AG04450 (cell line): ENCODE data around the gene CA11. TPM values are rescaled to one million over a fixed set of nuclear protein-coding genes. Genes with fewer than 3 reads are reported as not detected.

Experiments
- CTCF ChIA-PET: fragments of 300-600, 350-600 bp; formaldehyde crosslinking; extraction: SDS; loops from one replicate; lab custom pipeline; 2022; ENCODE audit warnings: antibody characterized with exemption, inconsistent platforms; lab: Charles Lee
- POLR2A ChIA-PET: fragments of 350-600 bp; formaldehyde crosslinking; extraction: SDS; loops from one replicate; lab custom pipeline; 2021; ENCODE audit warnings: antibody characterized with exemption, inconsistent platforms; lab: Yijun Ruan, JAX
- DNase-seq: peaks from one replicate; pipeline ENCODE4 v3.0.0-alpha.2; 2011; ENCODE audit warnings: low read depth, low spot score
- H3K27ac ChIP-seq: one replicate; pipeline ENCODE4 v1.5.1; 2012; ENCODE audit warnings: low read depth, low read length, control low read depth
- H3K27me3 ChIP-seq: one replicate; pipeline ENCODE4 v1.6.0; 2012; ENCODE audit warnings: low read length; ENCODE audit not compliant: control insufficient read depth, insufficient read depth
- H3K4me3 ChIP-seq: 2 replicates; pipeline ENCODE4 v1.5.1; 2011; ENCODE audit warnings: mild to moderate bottlenecking, low read depth, low read length, control low read depth
- H3K9me3 ChIP-seq: 2 replicates; pipeline ENCODE4 v1.5.1; 2012; ENCODE audit warnings: low read length; ENCODE audit not compliant: control insufficient read depth, insufficient read depth
- CTCF ChIP-seq: IDR thresholded peaks from 2 replicates; pipeline ENCODE4 v1.5.1; 2011; ENCODE audit warnings: low read depth, low read length, control low read depth, inconsistent platforms
- polyA plus RNA-seq: library from polyadenylated mRNA; depleted of rRNA; stranded (reverse); fragments of >200 nt; gene quantifications from 2 replicates; pipeline ENCODE4 v1.2.3, GENCODE V29; 2011

The CA11 gene
- polyA plus RNA-seq, 1 experiment = 3.7 TPM

DNA sequence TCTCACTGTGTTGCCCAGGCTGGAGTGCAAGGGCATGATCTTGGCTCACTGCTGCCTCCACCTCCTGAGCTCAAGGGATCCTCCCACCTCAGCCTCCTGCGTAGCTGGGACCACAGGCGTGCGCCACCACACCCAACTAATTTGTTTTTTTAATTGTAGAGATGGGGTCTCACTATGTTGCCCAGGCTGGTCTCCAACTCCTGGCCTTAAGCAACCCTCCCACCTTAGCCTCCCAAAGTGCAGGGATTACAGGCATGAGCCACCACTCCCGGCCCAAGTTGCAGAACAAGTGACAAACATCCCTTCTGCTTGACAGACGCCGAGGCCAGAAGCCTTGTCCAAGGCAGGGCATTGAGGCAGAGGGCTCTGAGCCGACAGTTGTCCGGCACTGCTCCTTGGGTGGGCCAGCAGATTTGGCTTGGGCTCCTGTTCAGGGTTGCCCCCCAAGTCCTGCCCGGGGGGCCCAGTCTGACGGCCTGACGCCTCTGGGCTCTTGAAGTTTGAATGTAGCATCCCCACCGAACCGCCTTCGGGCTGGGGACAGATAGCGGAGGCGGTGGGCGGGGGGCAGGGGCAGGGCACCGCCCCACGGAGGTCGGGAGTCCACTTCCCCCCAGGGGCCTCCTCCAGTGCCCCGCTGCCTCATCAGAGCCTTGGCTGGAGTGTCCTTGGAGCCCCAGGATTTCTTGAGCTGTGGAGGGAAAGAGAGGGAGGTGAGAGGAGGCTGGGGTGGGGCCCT is 45.1 kb downstream of the CA11 start:
- Histone ChIP-seq H3K9me3 (no peaks in the 10 kb centered on the region; the same call in 1 of the 2 replicates), H3K4me3 (no peak overlapping the region), H3K27ac (no peak overlapping the region), H3K27me3 (peaks cover 15% of the 10 kb centered on the region)
- DNase-seq = no peak
- CTCF ChIA-PET = interaction anchor here (2.4 kb wide), 1 partner anchor 12 kb away, joined by 12 read pairs; no protein-coding TSS in a partner anchor
- POLR2A ChIA-PET = interaction anchor here (0.7 to 1.0 kb wide), 2 partner anchors 19 to 211 kb away, joined by 3 to 5 read pairs; partner anchors contain the start of gene SPHK2
- TF ChIP-seq CTCF = no peak

GRCh38 chr19:48598996-48599700 is 46.8 kb downstream of the CA11 start:
- H3K4me3 ChIP-seq = no peak overlapping the region
- ChIA-PET POLR2A (no interaction called here), CTCF (no interaction called here)
- TF ChIP-seq CTCF = no peak
- no peaks in the 10 kb centered on the region; the same call in 1 of the 2 replicates for H3K9me3 ChIP-seq
- no peak overlapping the region for H3K27ac ChIP-seq
- peaks cover 15% of the 10 kb centered on the region for H3K27me3 ChIP-seq
- no peak for DNase-seq

DNA sequence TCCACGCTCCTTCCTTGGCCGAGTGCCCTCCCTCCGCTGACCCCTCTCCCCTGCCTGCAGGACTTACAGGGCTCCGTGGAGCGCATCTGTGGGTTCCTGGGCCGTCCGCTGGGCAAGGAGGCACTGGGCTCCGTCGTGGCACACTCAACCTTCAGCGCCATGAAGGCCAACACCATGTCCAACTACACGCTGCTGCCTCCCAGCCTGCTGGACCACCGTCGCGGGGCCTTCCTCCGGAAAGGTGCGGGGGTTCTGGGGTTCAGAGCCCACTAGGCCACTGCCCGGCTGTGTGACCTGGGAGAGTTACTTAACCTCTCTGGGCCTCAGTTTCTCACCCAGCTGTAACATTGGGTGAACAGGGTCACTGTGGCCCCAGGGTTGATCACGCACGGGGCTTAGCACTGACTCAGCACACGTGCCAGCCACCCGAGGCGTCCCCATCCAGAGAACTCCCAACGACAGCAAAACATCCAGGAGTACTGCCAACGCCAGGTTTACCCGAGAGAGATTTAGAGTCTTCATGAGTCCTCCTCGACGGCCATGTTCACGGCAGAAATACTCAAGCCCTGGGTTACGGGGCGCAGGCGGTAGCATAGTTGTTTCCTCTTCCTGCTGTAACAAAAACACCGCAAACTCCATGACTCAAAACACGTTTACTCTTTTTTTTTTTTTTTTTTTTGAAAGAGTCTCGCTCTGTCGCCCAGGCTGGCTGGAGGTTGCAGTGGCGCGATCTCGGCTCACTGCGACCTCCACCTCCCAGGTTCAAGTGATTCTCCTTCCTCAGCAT is 49.1 kb downstream of the CA11 start:
- CTCF ChIA-PET = no interaction called here
- no peak overlapping the region for H3K27ac ChIP-seq
- no peak for DNase-seq
- H3K9me3 ChIP-seq = no peaks in the 10 kb centered on the region; the same call in 1 of the 2 replicates
- no peak for TF ChIP-seq CTCF
- POLR2A ChIA-PET = no interaction called here
- peaks cover 15% of the 10 kb centered on the region for H3K27me3 ChIP-seq
- no peak overlapping the region for H3K4me3 ChIP-seq

DNA sequence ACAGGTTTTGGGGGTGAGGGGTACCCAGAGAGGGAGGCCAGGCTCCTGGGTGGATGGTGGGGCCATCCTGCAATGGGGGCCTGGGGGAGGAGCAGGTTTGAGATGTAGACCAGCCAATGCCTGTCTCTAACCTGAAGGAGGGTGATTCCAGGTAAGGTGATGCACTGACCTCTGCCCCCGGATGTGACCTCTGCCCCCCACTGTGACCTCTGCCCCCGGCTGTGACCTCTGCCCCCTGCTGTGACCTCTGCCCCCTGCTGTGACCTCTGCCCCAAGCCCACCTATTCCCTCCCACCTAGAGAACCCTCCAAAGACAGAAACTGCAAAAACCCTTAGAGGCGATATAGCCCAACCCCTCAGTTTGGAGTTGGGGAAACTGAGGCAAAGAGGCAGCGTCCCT is 49.8 kb downstream of the CA11 start:
- Histone ChIP-seq H3K27ac (no peak overlapping the region), H3K27me3 (peaks cover 15% of the 10 kb centered on the region), H3K4me3 (no peak overlapping the region), H3K9me3 (no peaks in the 10 kb centered on the region; the same call in 1 of the 2 replicates)
- DNase-seq = no peak
- TF ChIP-seq CTCF = no peak
- CTCF ChIA-PET = no interaction called here
- POLR2A ChIA-PET = no interaction called here
